ENCODE data around the gene CIDEB. TPM values are rescaled to one million over a fixed set of nuclear protein-coding genes. Genes with fewer than 3 reads are reported as not detected.

Gene CIDEB
- total and polyA plus RNA-seq, 2 experiments from 2014 or later = not detected

DNA sequence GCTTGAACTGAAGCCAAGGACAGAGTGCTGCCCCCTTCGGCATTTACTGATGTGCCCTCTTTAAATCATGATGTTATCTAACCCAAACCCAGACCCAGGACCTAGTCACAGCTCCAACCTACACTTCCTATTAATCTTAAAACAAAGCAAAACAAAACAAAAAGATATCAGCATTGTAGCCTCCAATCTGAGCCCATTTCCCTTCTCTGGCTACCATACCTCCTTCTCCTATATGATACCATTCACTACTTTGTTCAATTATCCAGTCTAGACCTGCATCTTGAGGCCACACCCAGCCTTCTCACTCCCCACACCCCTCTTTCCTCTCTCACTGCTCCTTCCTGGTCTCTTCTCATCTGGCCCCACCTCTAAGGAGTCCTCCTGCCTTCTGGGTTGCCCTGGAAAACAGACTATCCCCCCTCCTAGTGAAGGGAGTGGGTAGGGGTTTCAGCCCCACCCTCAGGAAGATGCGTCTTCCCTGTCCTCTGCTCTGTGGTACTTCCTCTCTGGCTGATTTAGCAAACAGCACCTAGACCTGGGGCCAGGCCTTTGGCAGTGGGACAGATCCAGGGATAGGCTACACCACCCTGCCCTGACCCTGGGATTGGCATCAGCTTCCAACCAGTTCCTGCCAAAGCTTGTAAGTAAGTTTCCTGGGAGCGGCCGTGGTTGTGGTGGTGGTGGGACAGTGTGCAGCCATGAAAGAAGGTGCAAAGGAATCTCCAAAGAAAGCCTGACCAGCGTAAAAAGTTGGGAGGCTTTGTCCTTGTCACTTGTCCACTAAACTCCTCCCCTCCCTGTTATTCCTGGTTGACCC is 6.8 kb upstream of the CIDEB start:
- H3K27me3 ChIP-seq = no peaks in the 10 kb centered on the region
- H3K9me3 ChIP-seq (ENCODE audit: low read depth) = no peaks in the 10 kb centered on the region
- TF ChIP-seq, protein P1, sequence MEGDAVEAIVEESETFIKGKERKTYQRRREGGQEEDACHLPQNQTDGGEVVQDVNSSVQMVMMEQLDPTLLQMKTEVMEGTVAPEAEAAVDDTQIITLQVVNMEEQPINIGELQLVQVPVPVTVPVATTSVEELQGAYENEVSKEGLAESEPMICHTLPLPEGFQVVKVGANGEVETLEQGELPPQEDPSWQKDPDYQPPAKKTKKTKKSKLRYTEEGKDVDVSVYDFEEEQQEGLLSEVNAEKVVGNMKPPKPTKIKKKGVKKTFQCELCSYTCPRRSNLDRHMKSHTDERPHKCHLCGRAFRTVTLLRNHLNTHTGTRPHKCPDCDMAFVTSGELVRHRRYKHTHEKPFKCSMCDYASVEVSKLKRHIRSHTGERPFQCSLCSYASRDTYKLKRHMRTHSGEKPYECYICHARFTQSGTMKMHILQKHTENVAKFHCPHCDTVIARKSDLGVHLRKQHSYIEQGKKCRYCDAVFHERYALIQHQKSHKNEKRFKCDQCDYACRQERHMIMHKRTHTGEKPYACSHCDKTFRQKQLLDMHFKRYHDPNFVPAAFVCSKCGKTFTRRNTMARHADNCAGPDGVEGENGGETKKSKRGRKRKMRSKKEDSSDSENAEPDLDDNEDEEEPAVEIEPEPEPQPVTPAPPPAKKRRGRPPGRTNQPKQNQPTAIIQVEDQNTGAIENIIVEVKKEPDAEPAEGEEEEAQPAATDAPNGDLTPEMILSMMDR (IDR thresholded peaks at IDR 0.05; ENCODE audit: low read depth, low read length) = no peak
- no peak for DNase-seq (ENCODE audit: low read depth in 1 of 2, low spot score in 1 of 2)
- no peaks in the 10 kb centered on the region for H3K36me3 ChIP-seq
- H3K4me3 ChIP-seq = no peak overlapping the region
- no peaks in the 10 kb centered on the region for H3K4me1 ChIP-seq (ENCODE audit: low read depth)
- H3K27ac ChIP-seq = no peak overlapping the region

GRCh38 chr14:24313913-24314312 is 6.1 kb upstream of the CIDEB start:
- Histone ChIP-seq H3K4me3 (no peak overlapping the region), H3K27me3 (no peaks in the 10 kb centered on the region), H3K9me3 (ENCODE audit: low read depth) (no peaks in the 10 kb centered on the region), H3K36me3 (no peaks in the 10 kb centered on the region), H3K4me1 (ENCODE audit: low read depth) (no peaks in the 10 kb centered on the region), H3K27ac (no peak overlapping the region)
- no peak for DNase-seq (ENCODE audit: low read depth in 1 of 2, low spot score in 1 of 2)
- TF ChIP-seq, protein P1 (IDR thresholded peaks at IDR 0.05; ENCODE audit: low read depth, low read length) = no peak

GRCh38 chr14:24312736-24313507 is 5.1 kb upstream of the CIDEB start:
- DNase-seq (ENCODE audit: low read depth in 1 of 2, low spot score in 1 of 2) = peak in 1 of 2 donors; percentile 49
- H3K27me3 ChIP-seq = no peaks in the 10 kb centered on the region
- no peak overlapping the region for H3K4me3 ChIP-seq
- H3K9me3 ChIP-seq (ENCODE audit: low read depth) = no peaks in the 10 kb centered on the region
- H3K36me3 ChIP-seq = no peaks in the 10 kb centered on the region
- TF ChIP-seq, protein P1 (IDR thresholded peaks at IDR 0.05; ENCODE audit: low read depth, low read length) = no peak
- H3K27ac ChIP-seq = no peak overlapping the region
- H3K4me1 ChIP-seq (ENCODE audit: low read depth) = no peaks in the 10 kb centered on the region

GRCh38 chr14:24311837-24312615 is 4.2 kb upstream of the CIDEB start:
- no peaks in the 10 kb centered on the region for H3K4me1 ChIP-seq (ENCODE audit: low read depth)
- H3K9me3 ChIP-seq (ENCODE audit: low read depth) = no peaks in the 10 kb centered on the region
- H3K27ac ChIP-seq = no peak overlapping the region
- TF ChIP-seq, protein P1 (IDR thresholded peaks at IDR 0.05; ENCODE audit: low read depth, low read length) = no peak
- DNase-seq (ENCODE audit: low read depth in 1 of 2, low spot score in 1 of 2) = peak in 1 of 2 donors; percentile 23
- H3K4me3 ChIP-seq = no peak overlapping the region
- no peaks in the 10 kb centered on the region for H3K27me3 ChIP-seq
- no peaks in the 10 kb centered on the region for H3K36me3 ChIP-seq
